IMR-90 (cell line): ENCODE measurements around the gene RPUSD2. TPM values are rescaled to one million over a fixed set of nuclear protein-coding genes. Genes with fewer than 3 reads are reported as not detected.

Experiments
- ATAC-seq: fragments of 200-7000 bp; cut with Tn5 transposase; 2 replicates; pipeline ENCODE4 v1.9.1; 2020; ENCODE audit warnings: low read depth, mild to moderate bottlenecking, moderate library complexity
- BruUV-seq: library from RNA; stranded (reverse); fragments of 400-500 nt; replicated peaks from 2 replicates; lab custom pipeline; 2021; lab: Mats Ljungman, UMichigan
- CTCF ChIA-PET: fragments of 300-600 bp; formaldehyde crosslinking; extraction: SDS; loops from one replicate; lab custom pipeline; 2021; ENCODE audit warnings: antibody characterized with exemption; lab: Yijun Ruan, JAX
- POLR2A ChIA-PET: fragments of 300-600 bp; sonication (Branson Sonifier 250); formaldehyde crosslinking; loops from one replicate; lab custom pipeline; 2022; ENCODE audit warnings: antibody characterized with exemption; ENCODE audit not compliant: unreplicated experiment; lab: Charles Lee
- DNase-seq: peaks from one replicate; pipeline ENCODE4 v3.0.0; 2013
- H2AFZ ChIP-seq: replicated peaks from 2 replicates; pipeline ENCODE3; 2013; ENCODE audit warnings: low read length, mild to moderate bottlenecking; ENCODE audit not compliant: poor library complexity
- H2AK5ac ChIP-seq: 2 replicates; pipeline ENCODE4 v1.6.1; 2013; ENCODE audit warnings: low read depth, low read length, inconsistent platforms
- H2AK9ac ChIP-seq: replicated peaks from 2 replicates; pipeline ENCODE3; 2013; ENCODE audit warnings: mild to moderate bottlenecking, low read depth, low read length, moderate library complexity; ENCODE audit not compliant: poor library complexity
- H2BK120ac ChIP-seq: 2 replicates; pipeline ENCODE4 v1.6.1; 2013; ENCODE audit warnings: low read depth, low read length, inconsistent platforms
- H2BK15ac ChIP-seq: 3 replicates; pipeline ENCODE4 v1.6.1; 2013; ENCODE audit warnings: low read depth, low read length, inconsistent platforms
- H2BK20ac ChIP-seq: 2 replicates; pipeline ENCODE4 v1.6.1; 2013; ENCODE audit warnings: low read depth, mild to moderate bottlenecking, inconsistent platforms, low read length, moderate library complexity
- H2BK5ac ChIP-seq: 2 replicates; pipeline ENCODE4 v1.6.1; 2013; ENCODE audit warnings: mild to moderate bottlenecking, low read depth, low read length, inconsistent platforms; ENCODE audit not compliant: poor library complexity, severe bottlenecking
- H3K14ac ChIP-seq: replicated peaks from 2 replicates; pipeline ENCODE4 v1.6.1; 2013; ENCODE audit warnings: low read depth, low read length, inconsistent platforms
- H3K18ac ChIP-seq: 2 replicates; pipeline ENCODE4 v1.6.1; 2013; ENCODE audit warnings: low read depth, low read length, control low read depth
- H3K23ac ChIP-seq: 2 replicates; pipeline ENCODE4 v1.6.1; 2013; ENCODE audit warnings: low read depth, low read length, inconsistent platforms
- H3K27ac ChIP-seq: 2 replicates; pipeline ENCODE4 v1.5.1; 2013; ENCODE audit warnings: mild to moderate bottlenecking, control low read depth, low read length; ENCODE audit not compliant: insufficient read depth
- H3K27me3 ChIP-seq: 2 replicates; pipeline ENCODE4 v1.6.1; 2013; ENCODE audit warnings: low read length; ENCODE audit not compliant: control insufficient read depth, insufficient read depth
- H3K36me3 ChIP-seq: 2 replicates; pipeline ENCODE4 v1.6.1; 2013; ENCODE audit warnings: low read length, mixed read lengths; ENCODE audit not compliant: control insufficient read depth, insufficient read depth
- H3K4ac ChIP-seq: 2 replicates; pipeline ENCODE4 v1.6.1; 2013; ENCODE audit warnings: low read depth, low read length, inconsistent platforms
- H3K4me1 ChIP-seq: 2 replicates; pipeline ENCODE4 v1.6.1; 2013; ENCODE audit warnings: low read length, mixed read lengths; ENCODE audit not compliant: control insufficient read depth, insufficient read depth
- H3K4me2 ChIP-seq: 2 replicates; pipeline ENCODE4 v1.6.1; 2013; ENCODE audit warnings: low read depth, mild to moderate bottlenecking, control low read depth, low read length, moderate library complexity
- H3K4me3 ChIP-seq: 2 replicates; pipeline ENCODE4 v1.5.1; 2013; ENCODE audit warnings: low read depth, mild to moderate bottlenecking, control low read depth, low read length, moderate library complexity; ENCODE audit not compliant: insufficient read depth
- H3K56ac ChIP-seq: 2 replicates; pipeline ENCODE4 v1.6.1; 2013; ENCODE audit warnings: low read length, inconsistent platforms; ENCODE audit not compliant: insufficient read depth; ENCODE audit errors: extremely low read depth
- H3K79me1 ChIP-seq, 2 experiments: 2 replicates each; pipeline ENCODE4 v1.6.1; 2013; ENCODE audit warnings: low read length in 2 of 2, inconsistent platforms in 1 of 2, low read depth in 1 of 2
- H3K9ac ChIP-seq: 2 replicates; pipeline ENCODE4 v1.6.1; 2013; ENCODE audit warnings: low read depth, low read length, control low read depth
- H3K9me1 ChIP-seq: 2 replicates; pipeline ENCODE4 v1.6.1; 2013; ENCODE audit warnings: low read length, inconsistent platforms; ENCODE audit not compliant: insufficient read depth
- H3K9me3 ChIP-seq: 2 replicates; pipeline ENCODE4 v1.6.1; 2013; ENCODE audit warnings: low read length; ENCODE audit not compliant: control insufficient read depth, insufficient read depth
- H4K20me1 ChIP-seq: 2 replicates; pipeline ENCODE4 v1.6.1; 2013; ENCODE audit warnings: low read length, inconsistent platforms; ENCODE audit not compliant: insufficient read depth
- H4K5ac ChIP-seq: 2 replicates; pipeline ENCODE4 v1.6.1; 2013; ENCODE audit warnings: mild to moderate bottlenecking, low read depth, low read length, control low read depth
- H4K8ac ChIP-seq, 2 experiments: 2 replicates each; pipeline ENCODE4 v1.6.1; 2013; ENCODE audit warnings: low read depth in 2 of 2, low read length in 2 of 2, control low read depth in 1 of 2, inconsistent platforms in 1 of 2
- H4K91ac ChIP-seq: 2 replicates; pipeline ENCODE4 v1.6.1; 2013; ENCODE audit warnings: low read depth, low read length, inconsistent platforms; ENCODE audit not compliant: insufficient read depth
- BHLHE40 ChIP-seq: fragments of 150-350 bp; IDR thresholded peaks from 2 replicates; pipeline ENCODE4 v1.6.1; 2016; ENCODE audit warnings: mild to moderate bottlenecking, low read depth, low read length
- CHD1 ChIP-seq: IDR thresholded peaks from 2 replicates; pipeline ENCODE4 v1.6.1; 2012; ENCODE audit warnings: low read depth, low read length, improper control_type of control experiment
- MAZ ChIP-seq: IDR thresholded peaks from 2 replicates; pipeline ENCODE4 v1.6.1; 2012; ENCODE audit warnings: low read depth, mild to moderate bottlenecking, low read length, improper control_type of control experiment, moderate library complexity, borderline replicate concordance
- MXI1 ChIP-seq: IDR thresholded peaks from 2 replicates; pipeline ENCODE4 v1.6.1; 2012; ENCODE audit warnings: low read depth, mild to moderate bottlenecking, low read length, moderate library complexity, borderline replicate concordance
- POLR2A ChIP-seq: IDR thresholded peaks from 2 replicates; pipeline ENCODE4 v1.6.1; 2012; ENCODE audit warnings: mild to moderate bottlenecking, low read depth, low read length
- RAD21 ChIP-seq: IDR thresholded peaks from 2 replicates; pipeline ENCODE4 v1.6.1; 2012; ENCODE audit warnings: low read length, improper control_type of control experiment
- RCOR1 ChIP-seq: IDR thresholded peaks from 2 replicates; pipeline ENCODE4 v1.6.1; 2012; ENCODE audit warnings: mild to moderate bottlenecking, low read length, improper control_type of control experiment; ENCODE audit not compliant: insufficient replicate concordance
- SMC3 ChIP-seq: fragments of 150-350 bp; IDR thresholded peaks from 2 replicates; pipeline ENCODE4 v1.6.1; 2016; ENCODE audit warnings: low read depth, mild to moderate bottlenecking, antibody characterized with exemption, low read length, moderate library complexity
- WGBS, 2 experiments: methylation state at CpG; one replicate each; pipeline versions ENCODE4 v1.1.5 to v1.1.7; 2013; ENCODE audit warnings: missing lambda C conversion rate in 2 of 2; ENCODE audit not compliant: insufficient read length in 1 of 2; ENCODE audit errors: extremely low coverage in 2 of 2; 5-methylcytosine and 5-hydroxymethylcytosine counted together
- dilution Hi-C: fragments of 300-500 bp; cut with HindIII; formaldehyde crosslinking; loops from one replicate; pipeline ENCODE4 v1.14.3; 2018; ENCODE audit warnings: low sequenced_read_pairs; ENCODE audit not compliant: unreplicated experiment
- in situ Hi-C: fragments of 300-500 bp; cut with MboI; formaldehyde crosslinking; loops from 3 replicates; pipeline ENCODE4 v1.14.3; 2019; ENCODE audit warnings: low sequenced_read_pairs, inconsistent platforms, mixed read lengths
- intact Hi-C: fragments of 100-400 bp; cut with micrococcal nuclease; formaldehyde crosslinking; loops from 2 replicates; pipeline ENCODE4 v1.10.0; 2022
- polyA plus RNA-seq, 3 experiments: library from polyadenylated mRNA; depleted of rRNA; stranded (reverse); fragments of >200 nt; gene quantifications; 2 replicates each; pipeline ENCODE4 v1.2.3, GENCODE V29; 2012; ENCODE audit warnings: low replicate concordance in 1 of 3
- total RNA-seq: library from RNA; depleted of rRNA; stranded (reverse); fragments of >200 nt; gene quantifications from 2 replicates; pipeline ENCODE4 v1.2.3, GENCODE V29; 2012
- TF ChIP-seq, protein P1 (sequence below): fragments of 150-350 bp; IDR thresholded peaks from 2 replicates; pipeline ENCODE4 v1.6.1; 2017; ENCODE audit warnings: mild to moderate bottlenecking, antibody characterized with exemption, low read length, low read depth
- TF ChIP-seq, protein P2 (sequence below): conservative IDR thresholded peaks from 2 replicates; pipeline ENCODE4 v1.5.1; 2012; ENCODE audit warnings: mild to moderate bottlenecking, low read depth, low read length, improper control_type of control experiment

RPUSD2 gene
- total and polyA plus RNA-seq, 2 of the 4 experiments (the other 2 are of a cell fraction), result 7.4 to 13.4 TPM

DNA sequence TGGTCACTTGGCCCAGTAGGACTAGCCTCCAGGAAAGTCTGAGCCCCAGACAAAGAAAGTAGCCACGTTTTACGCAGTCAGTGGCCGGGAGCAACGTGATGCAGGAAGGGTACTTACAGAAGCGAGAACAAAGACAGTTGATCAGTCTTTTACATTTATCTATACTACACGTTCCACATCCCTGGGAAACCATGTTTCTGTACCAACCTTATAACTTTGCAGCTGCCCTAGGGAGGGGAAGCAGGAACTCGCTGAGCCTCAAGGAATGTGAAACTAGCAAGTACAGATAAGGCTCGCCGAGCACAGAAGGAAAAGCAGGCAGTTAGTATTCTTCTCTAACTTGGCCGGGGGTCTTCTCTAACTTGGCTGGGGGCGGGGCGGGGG is 21.6 kb downstream of the RPUSD2 start:
- peaks cover 0 to 7% of the 10 kb centered on the region in 2 experiments; a peak in 3 of 4 replicates for H3K79me1 ChIP-seq
- no peak overlapping the region for H3K23ac ChIP-seq
- POLR2A ChIA-PET, result no interaction called here
- no peak overlapping the region for H3K18ac ChIP-seq
- H2BK5ac ChIP-seq, result no peak overlapping the region
- H3K27ac ChIP-seq, result no peak overlapping the region
- H2BK15ac ChIP-seq, result no peak overlapping the region
- H4K91ac ChIP-seq, result no peak overlapping the region
- H3K56ac ChIP-seq, result no peak overlapping the region
- intact Hi-C loops (loop anchor here (2.0 kb wide), 1 partner anchor 72 kb away; no protein-coding TSS in a partner anchor), in situ Hi-C loops (no loop called here), dilution Hi-C loops (no loop called here)
- WGBS, 2 experiments, result no CpG with 5 or more reads among the region's 12 CpGs
- no peak overlapping the region for H3K9ac ChIP-seq
- H3K4me2 ChIP-seq, result peak overlapping the region; percentile 63; the same call in 1 of the 2 replicates
- DNase-seq (no peak), ATAC-seq (no peak)
- no peak overlapping the region for H3K14ac ChIP-seq
- no peak overlapping the region for H2BK20ac ChIP-seq
- H2AK5ac ChIP-seq, result no peak overlapping the region
- TF ChIP-seq RAD21 (no peak), RCOR1 (no peak), SMC3 (no peak), BHLHE40 (no peak), POLR2A (no peak), CHD1 (no peak), MAZ (no peak), MXI1 (no peak)
- TF ChIP-seq, protein P1, sequence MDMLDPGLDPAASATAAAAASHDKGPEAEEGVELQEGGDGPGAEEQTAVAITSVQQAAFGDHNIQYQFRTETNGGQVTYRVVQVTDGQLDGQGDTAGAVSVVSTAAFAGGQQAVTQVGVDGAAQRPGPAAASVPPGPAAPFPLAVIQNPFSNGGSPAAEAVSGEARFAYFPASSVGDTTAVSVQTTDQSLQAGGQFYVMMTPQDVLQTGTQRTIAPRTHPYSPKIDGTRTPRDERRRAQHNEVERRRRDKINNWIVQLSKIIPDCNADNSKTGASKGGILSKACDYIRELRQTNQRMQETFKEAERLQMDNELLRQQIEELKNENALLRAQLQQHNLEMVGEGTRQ, result no peak
- TF ChIP-seq, protein P2, sequence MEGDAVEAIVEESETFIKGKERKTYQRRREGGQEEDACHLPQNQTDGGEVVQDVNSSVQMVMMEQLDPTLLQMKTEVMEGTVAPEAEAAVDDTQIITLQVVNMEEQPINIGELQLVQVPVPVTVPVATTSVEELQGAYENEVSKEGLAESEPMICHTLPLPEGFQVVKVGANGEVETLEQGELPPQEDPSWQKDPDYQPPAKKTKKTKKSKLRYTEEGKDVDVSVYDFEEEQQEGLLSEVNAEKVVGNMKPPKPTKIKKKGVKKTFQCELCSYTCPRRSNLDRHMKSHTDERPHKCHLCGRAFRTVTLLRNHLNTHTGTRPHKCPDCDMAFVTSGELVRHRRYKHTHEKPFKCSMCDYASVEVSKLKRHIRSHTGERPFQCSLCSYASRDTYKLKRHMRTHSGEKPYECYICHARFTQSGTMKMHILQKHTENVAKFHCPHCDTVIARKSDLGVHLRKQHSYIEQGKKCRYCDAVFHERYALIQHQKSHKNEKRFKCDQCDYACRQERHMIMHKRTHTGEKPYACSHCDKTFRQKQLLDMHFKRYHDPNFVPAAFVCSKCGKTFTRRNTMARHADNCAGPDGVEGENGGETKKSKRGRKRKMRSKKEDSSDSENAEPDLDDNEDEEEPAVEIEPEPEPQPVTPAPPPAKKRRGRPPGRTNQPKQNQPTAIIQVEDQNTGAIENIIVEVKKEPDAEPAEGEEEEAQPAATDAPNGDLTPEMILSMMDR, result no peak
- no peak overlapping the region for H3K4me3 ChIP-seq
- no peak overlapping the region for H4K5ac ChIP-seq
- H3K9me1 ChIP-seq, result no peaks in the 10 kb centered on the region
- H4K8ac ChIP-seq, result peak overlapping the region in 1 of 2 experiments; percentile 45; a peak in 1 of 4 replicates
- H3K27me3 ChIP-seq, result no peaks in the 10 kb centered on the region
- H3K4me1 ChIP-seq, result no peaks in the 10 kb centered on the region
- no peaks in the 10 kb centered on the region for H4K20me1 ChIP-seq
- CTCF ChIA-PET, result interaction anchor here (0.5 to 1.5 kb wide), 2 partner anchors 128 to 154 kb away, joined by 3 read pairs; no protein-coding TSS in a partner anchor
- H2AFZ ChIP-seq, result peak overlapping the region; percentile 69
- no peaks in the 10 kb centered on the region for H3K36me3 ChIP-seq
- no TSS peak for BruUV-seq
- H3K4ac ChIP-seq, result 0 out of 2 replicates have a peak overlapping the region, but pooled peaks have one; percentile 13
- H3K9me3 ChIP-seq, result no peaks in the 10 kb centered on the region
- no peak overlapping the region for H2AK9ac ChIP-seq
- H2BK120ac ChIP-seq, result no peak overlapping the region
